ENCODE measurements around the gene MRFAP1L1. TPM values are rescaled to one million over a fixed set of nuclear protein-coding genes. Genes with fewer than 3 reads are reported as not detected.
A peak's percentile ranks its signal among the peaks of the same experiment; 100 is the strongest.

MRFAP1L1 gene
- total RNA-seq, 3 donors from 2014 or later = 24.2 to 49.0 (median 31.2) TPM

- no peaks in the 10 kb centered on the region for H3K9me3 ChIP-seq
- H3K4me3 ChIP-seq = no peak overlapping the region
- H3K36me3 ChIP-seq (ENCODE audit: low read depth) = no peaks in the 10 kb centered on the region
- intact Hi-C loops (cut with DNase I, micrococcal nuclease) = no loop called here
- H3K4me1 ChIP-seq (ENCODE audit: low read depth) = no peaks in the 10 kb centered on the region
- DNase-seq (peak; percentile 46 to 73 (median 55)), ATAC-seq (peak; percentile 91)
- TF ChIP-seq, protein P1, sequence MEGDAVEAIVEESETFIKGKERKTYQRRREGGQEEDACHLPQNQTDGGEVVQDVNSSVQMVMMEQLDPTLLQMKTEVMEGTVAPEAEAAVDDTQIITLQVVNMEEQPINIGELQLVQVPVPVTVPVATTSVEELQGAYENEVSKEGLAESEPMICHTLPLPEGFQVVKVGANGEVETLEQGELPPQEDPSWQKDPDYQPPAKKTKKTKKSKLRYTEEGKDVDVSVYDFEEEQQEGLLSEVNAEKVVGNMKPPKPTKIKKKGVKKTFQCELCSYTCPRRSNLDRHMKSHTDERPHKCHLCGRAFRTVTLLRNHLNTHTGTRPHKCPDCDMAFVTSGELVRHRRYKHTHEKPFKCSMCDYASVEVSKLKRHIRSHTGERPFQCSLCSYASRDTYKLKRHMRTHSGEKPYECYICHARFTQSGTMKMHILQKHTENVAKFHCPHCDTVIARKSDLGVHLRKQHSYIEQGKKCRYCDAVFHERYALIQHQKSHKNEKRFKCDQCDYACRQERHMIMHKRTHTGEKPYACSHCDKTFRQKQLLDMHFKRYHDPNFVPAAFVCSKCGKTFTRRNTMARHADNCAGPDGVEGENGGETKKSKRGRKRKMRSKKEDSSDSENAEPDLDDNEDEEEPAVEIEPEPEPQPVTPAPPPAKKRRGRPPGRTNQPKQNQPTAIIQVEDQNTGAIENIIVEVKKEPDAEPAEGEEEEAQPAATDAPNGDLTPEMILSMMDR (IDR thresholded peaks at IDR 0.05) = no peak
Measured at GRCh38 chr4:6732441-6733357, 23.0 kb upstream of the MRFAP1L1 start.

GRCh38 chr4:6731780-6732179 is 22.1 kb upstream of the MRFAP1L1 start:
- ATAC-seq = no peak
- TF ChIP-seq, protein P1 (IDR thresholded peaks at IDR 0.05) = no peak
- intact Hi-C loops (cut with DNase I, micrococcal nuclease) = no loop called here
- Histone ChIP-seq H3K4me3 (no peak overlapping the region), H3K4me1 (ENCODE audit: low read depth) (no peaks in the 10 kb centered on the region), H3K9me3 (no peaks in the 10 kb centered on the region), H3K36me3 (ENCODE audit: low read depth) (no peaks in the 10 kb centered on the region)
- DNase-seq = no peak

DNA sequence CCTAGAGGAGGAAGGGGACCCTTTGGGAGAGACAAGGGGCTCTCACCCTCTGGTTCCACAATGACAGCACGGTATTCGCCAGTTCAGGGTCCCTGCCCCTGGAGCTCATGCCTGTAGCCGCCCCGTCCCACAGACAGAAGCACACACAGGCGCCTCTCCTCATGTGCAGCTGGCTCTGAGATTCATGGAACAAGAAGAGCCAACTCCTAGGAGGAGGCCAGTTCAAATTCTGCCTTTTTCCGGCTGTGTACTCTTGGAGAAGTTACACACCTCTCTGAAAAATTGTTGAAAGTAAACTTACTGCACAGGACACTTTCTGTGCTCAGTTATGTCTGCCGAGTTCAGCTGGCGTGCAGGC is 21.6 kb upstream of the MRFAP1L1 start:
- TF ChIP-seq, protein P1 (IDR thresholded peaks at IDR 0.05) = no peak
- Histone ChIP-seq H3K4me1 (ENCODE audit: low read depth) (no peaks in the 10 kb centered on the region), H3K9me3 (no peaks in the 10 kb centered on the region), H3K36me3 (ENCODE audit: low read depth) (no peaks in the 10 kb centered on the region), H3K4me3 (no peak overlapping the region)
- ATAC-seq (no peak), DNase-seq (no peak)
- intact Hi-C loops (cut with DNase I, micrococcal nuclease) = no loop called here

- DNase-seq (no peak), ATAC-seq (no peak)
- Histone ChIP-seq H3K4me1 (ENCODE audit: low read depth) (no peaks in the 10 kb centered on the region), H3K36me3 (ENCODE audit: low read depth) (no peaks in the 10 kb centered on the region), H3K9me3 (no peaks in the 10 kb centered on the region), H3K4me3 (no peak overlapping the region)
- intact Hi-C loops (cut with DNase I, micrococcal nuclease) = no loop called here
- TF ChIP-seq, protein P1 (IDR thresholded peaks at IDR 0.05) = no peak
Measured at GRCh38 chr4:6730603-6731317, 21.1 kb upstream of the MRFAP1L1 start.

- Histone ChIP-seq H3K9me3 (no peaks in the 10 kb centered on the region), H3K36me3 (ENCODE audit: low read depth) (no peaks in the 10 kb centered on the region), H3K4me1 (ENCODE audit: low read depth) (no peaks in the 10 kb centered on the region), H3K4me3 (no peak overlapping the region)
- ATAC-seq = no peak
- no peak for DNase-seq
- intact Hi-C loops (cut with DNase I, micrococcal nuclease) = no loop called here
- TF ChIP-seq, protein P1 (IDR thresholded peaks at IDR 0.05) = no peak
Measured at GRCh38 chr4:6728320-6729029, 18.8 kb upstream of the MRFAP1L1 start.

All from mucosa of descending colon (tissue), 3 donors.